ENCODE measurements around the gene DLGAP4.

GRCh38 chr20:36546111-36546736 lies 240.1 kb downstream of the DLGAP4 start:
- TF ChIP-seq HBP1 (CRISPR knock-in tag; IDR thresholded peaks at IDR 0.05; ENCODE audit: low read depth) (no peak), PRDM15 (CRISPR knock-in tag; IDR thresholded peaks at IDR 0.05) (no peak), PREB (CRISPR knock-in tag; IDR thresholded peaks at IDR 0.05) (no peak), BATF2 (CRISPR knock-in tag; IDR thresholded peaks at IDR 0.05) (no peak), FOXA3 (CRISPR knock-in tag; IDR thresholded peaks at IDR 0.05) (no peak)

All from HepG2 (cell line).